IPS-NIHi11 (cell line): ENCODE data around the gene GAS6.
"Not testable (repeated sequence)": the region's sequence is repeated elsewhere in the genome, so short reads cannot be mapped to it uniquely, and the experiment has no call there.

Experiments
- DNase-seq: peaks from one replicate; pipeline ENCODE4 v3.0.0; 2012; ENCODE audit warnings: mixed read lengths, low spot score

Gene GAS6

DNA sequence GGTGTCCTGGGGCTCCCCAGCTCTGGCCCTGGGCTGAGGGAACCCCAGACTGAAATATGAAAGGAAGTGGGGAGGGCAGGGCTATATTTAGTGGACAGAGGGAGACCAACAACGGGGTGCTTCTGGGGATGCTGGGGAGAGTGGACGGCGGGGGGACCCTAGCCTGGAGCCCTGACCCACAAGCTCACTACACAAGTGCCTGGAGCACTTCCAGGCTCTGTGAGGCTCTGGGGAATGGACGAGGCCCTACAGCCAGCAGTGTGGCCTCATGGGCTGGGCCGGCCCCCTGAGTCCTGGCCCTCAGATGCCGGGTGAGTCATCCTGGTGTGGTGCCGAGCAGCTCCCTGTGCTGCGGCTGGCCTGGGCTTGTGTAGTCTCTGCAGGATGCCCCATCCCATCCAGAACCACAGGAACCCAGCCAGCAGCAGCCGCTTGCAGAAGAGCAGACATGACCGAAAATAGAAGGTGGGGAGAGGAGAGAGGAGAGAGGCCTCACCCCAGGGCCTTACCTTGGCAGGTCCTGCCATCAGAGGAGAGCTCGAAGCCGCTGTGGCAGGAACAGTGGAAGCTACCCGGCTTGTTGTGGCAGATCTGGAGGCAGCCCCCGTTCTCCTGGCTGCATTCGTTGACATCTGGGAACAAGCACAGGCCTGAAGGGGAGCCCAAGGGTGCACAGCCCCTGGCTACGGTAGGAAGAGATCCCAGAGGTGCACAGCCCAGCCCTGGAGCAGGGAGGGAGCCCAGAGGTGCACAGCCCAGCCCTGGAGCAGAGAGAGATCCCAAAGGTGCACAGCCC is 26.1 kb downstream of the GAS6 start:
- DNase-seq: peak; percentile 80

DNA sequence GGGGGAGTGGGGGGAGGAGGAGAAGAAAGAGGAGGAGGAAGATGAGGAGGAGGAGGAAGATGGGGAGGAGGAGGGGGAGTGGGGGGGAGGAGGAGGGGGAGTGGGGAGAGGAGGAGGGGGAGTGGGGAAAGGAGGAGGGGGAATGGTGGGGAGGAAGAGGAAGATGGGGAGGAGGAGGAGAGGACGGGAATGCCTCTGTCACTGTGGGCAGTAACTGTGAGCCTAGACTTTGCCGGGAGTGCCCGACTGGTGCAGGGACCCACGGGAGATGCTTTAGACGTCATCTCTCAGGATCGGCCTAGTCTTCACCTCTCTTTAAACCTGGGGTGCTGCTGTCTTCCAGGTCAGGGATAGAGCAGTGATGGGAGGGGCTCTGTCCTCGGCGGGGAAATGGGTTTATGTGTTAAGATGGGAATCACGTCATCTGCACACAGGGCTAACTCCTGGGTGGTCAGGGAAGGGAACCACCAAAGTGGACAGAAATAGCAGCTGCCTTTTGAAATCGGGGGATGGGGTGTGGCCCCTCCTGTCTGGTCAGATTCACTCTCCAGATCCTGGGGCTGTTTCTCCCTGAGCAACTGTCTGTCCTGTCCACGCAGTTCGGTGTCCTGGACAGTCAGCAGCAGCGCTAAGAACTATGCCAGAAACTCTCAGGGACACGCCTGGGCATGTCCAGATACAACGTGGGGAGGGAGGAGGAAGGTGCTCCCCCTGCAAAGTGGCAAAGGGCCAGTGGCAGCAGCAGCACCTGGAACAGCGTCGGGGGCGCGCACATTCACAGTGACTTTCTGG is 26.9 kb downstream of the GAS6 start:
- no peak for DNase-seq

GRCh38 chr13:113835461-113836270 is 28.2 kb downstream of the GAS6 start:
- DNase-seq: no peak

DNA sequence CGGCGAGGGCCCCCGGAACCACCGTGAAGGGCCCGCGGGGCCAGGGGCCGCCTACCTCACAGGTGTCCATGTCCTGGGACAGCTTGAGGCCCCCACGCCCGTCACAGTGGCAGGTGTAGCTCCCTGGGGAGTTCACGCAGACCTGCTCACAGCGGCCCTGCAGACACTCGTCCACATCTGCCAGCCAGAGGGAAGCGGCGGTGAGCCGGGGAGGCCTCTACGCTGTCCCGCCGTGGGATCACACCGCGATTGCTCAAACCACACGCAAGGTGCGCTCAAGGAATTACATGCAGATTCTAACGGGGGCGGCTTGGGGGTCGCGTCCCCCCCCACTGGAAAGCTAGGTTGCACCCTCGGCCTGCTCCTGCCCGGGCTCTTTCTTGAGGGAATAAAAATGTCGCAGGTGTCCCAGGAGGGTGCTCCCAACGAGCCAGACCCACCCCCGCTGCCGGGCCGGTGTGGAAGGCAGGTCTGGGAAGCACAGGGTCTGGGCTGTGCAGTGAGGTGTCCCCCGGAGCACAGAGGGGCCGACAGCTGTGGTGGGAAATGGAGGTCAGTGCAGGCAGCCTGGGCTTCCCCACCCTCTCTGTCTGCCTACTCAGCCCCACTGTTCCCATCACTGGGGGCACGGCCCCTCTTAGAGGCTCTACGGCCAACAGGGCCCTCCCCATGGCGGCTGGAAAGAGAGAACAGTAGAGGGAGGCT is 29.2 kb downstream of the GAS6 start:
- no peak for DNase-seq

DNA sequence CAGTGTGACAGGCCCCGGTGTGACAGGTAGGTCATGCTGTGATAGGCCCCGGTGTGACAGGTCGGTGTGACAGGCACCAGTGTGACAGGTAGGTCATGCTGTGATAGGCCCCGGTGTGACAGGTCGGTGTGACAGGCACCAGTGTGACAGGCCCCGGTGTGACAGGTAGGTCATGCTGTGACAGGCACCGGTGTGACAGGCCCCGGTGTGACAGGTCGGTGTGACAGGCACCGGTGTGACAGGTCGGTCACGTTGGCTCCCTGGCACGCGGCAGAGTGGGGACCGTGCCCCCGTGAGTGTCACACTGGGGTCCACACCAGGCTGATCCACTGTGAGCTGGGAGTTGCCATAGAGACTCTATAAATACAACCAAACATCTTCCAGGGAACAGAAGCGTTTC is 29.9 kb downstream of the GAS6 start:
- not testable (repeated sequence) for DNase-seq

DNA sequence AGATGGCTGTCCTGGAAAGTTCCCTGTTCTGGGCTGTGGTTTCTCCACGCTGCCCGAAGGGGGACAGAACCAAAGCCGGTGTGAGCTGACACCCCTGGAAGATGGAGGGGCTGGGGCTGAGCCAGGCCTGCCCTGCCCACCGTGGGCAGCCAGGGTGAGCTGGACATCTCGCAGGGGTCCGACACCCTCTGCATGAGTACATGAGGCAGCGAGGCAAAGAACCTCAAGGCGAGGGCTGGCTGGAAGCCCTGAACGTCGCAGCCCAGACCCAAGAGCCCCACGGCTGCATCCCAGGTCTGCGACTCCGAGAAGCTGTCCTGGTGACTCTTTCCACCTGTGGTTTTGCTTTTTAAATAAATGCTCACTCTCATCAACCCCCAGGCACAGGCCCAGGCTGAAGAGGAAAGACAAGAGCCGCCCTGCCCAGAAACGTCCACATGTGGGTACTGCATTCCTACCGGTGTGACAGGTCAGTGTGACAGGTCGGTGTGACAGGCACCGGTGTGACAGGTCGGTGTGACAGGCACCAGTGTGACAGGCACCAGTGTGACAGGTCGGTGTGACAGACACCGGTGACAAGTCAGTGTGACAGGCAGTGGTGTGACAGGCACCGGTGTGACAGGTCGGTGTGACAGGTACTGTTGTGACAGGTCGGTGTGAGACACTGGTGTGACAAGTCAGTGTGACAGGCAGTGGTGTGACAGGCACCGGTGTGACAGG is 30.6 kb downstream of the GAS6 start:
- no peak for DNase-seq

DNA sequence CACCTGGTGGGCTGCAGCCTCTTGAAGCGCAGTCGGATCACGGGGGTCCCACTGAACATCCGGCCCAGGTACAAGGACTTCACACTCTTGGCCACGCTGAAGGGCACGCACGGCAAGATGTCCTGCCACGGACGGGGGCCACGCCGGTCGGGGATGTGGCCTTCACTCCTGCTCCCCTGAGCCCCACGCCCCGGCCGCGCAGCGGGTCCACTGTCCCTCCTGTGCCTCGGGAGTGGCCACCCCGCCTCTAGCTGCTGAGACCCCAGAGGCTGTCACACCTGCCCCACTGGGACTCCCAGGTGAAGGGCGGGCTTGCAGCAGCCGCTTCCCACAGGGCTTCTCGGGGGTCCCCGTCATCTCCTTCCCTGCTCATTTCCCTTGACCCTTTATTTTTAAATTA is 31.2 kb downstream of the GAS6 start:
- no peak for DNase-seq

DNA sequence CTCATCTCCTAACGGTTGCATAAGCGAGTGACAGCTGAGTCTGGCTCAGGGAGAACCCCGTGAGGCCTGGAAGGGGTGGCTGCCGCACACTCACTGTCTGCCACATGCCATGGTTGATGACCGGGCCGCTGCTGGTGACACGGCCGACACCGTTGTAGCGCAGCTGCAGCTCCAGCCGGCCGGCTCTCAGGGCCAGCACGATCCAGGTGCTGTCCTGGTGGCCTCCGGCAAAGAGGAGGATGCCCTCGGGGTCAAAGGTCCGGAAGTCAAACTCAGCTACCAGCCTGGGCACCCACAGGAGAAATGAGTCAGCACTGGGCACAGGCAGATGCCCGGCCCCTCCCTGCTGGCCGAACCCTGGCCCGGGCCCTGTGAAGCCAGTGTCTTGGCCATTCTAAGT is 31.7 kb downstream of the GAS6 start:
- peak; percentile 14 for DNase-seq

- DNase-seq: no peak
Observed at GRCh38 chr13:113831061-113831460, 32.8 kb downstream of the GAS6 start.

- DNase-seq: not testable (repeated sequence)
Observed at GRCh38 chr13:113830426-113830950, 33.4 kb downstream of the GAS6 start.

DNA sequence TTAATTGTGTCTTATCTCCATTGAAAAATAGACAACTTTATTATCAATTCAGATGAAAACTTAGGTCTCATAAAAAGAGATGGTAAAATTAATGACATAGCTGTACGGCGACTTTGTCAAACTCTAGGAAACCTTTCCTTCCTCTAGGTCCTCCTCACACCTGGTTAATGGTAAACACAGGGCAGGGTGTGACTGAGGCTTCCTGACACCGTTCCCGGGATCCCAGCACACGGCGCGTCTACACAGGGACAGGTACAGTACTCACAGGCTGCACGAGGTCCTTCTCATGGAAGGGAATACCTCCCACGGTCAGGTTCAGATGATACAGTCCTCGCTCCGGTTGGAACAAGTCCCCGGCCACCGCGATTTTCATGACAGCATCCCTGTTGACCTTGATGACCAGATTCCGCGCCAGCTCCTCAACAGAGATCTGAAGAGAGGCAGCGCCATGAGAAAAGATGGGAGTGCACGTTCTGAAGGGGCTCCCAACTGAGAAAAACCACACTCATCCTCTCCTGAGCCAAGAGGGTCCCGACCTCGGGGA is 35.5 kb downstream of the GAS6 start:
- DNase-seq: no peak

GRCh38 chr13:113827021-113827420 is 36.9 kb downstream of the GAS6 start:
- no peak for DNase-seq

GRCh38 chr13:113826446-113826845 is 37.4 kb downstream of the GAS6 start:
- not testable (repeated sequence) for DNase-seq

DNA sequence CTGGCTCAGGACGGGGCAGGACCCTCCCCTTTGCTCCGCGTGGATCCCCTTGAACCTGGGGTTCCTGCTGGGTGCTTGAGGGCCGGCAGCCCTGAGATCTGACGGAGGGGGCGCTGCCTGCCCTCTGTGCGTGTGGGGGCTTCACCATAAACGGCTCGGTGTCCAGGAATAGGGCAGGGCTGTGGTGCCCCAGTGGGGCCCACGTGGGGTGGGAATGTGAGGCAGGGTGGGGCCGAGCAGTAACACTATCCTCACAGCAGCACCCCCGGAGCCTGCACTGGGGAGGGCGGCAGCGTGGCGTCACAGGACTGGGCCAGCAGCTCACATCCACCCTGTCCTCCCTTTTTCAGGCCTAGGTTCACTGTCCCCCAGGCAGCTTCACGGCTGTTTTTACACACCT is 38.0 kb downstream of the GAS6 start:
- peak; percentile 33 for DNase-seq

- DNase-seq: no peak
Observed at GRCh38 chr13:113823771-113824170, 40.1 kb downstream of the GAS6 start.

DNA sequence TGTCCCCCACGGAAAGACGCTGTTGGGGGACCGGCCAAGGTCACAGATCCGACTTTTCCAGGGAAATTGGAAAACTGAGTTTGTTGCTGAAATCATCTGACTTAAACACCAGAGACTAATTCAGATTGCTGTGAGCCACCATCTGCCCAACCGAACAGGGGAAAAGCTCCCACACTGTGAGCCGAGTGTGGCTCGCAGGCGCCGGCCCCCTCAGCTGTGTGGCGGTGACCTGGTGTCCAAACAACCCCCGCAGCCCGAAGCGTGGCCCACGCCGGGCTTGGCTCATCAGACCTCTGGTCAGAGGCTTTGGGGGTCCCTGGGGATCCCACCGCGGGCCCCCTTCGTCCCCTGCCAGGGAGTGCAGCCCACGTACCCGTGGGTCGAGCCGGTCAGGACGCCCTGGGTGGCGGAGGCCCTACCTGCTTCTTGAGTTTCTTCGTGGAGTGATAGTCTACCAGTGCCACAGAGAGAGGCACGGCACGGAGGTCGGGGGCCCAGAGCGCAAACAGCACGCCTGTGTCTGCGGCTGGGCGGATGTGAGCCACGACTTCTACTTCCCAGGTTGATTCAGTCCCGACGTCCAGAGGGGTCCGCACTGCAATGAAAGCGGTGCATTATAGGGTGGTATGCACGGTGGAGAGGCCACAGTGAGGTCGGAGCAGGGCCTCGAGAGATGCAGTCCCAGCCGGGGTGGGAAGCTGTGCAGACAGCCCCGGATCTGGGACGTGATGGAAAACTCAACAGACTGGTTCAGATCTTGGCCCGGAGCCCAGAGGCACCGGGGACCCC is 40.7 kb downstream of the GAS6 start:
- no peak for DNase-seq

DNA sequence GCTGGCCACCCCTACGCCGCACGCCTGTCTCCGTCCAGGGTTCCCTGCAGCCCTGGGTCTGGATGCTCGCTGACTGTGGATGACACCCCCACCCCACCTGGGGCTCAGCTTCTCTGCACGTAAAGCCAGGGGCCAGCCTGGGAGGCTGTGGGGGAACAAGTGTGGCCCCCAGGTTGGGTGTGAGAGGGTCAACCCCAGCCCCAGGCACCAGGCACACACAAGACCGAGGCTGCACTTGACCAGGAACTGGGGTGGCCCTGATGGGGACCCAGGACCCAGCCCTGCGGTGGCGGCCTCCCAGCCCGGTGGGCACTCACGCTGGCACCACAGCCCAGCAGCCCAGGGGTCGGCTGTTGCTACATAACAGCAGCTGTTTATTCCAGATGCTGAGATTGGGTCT is 41.6 kb downstream of the GAS6 start:
- no peak for DNase-seq

DNA sequence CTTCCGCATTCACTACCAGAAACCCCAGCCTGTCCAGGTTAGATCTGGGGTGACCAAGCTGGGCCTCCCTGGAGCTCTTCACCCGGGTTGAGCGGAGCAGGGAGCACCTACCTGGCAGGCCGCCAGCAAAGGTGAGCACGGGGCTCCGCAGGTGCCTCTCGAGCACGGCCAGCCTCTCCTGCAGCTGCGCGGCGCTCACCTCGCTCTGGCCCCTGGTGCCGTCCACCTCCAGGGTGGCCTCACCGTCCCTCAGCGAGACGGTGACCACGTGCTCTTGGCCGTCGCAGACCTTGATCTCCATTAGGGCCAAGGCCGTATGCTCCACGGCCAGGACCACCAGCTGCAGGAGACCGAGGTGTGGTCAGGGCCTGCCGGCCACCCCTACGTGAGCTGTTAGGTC is 42.0 kb downstream of the GAS6 start:
- no peak for DNase-seq

GRCh38 chr13:113820813-113821651 is 42.8 kb downstream of the GAS6 start:
- DNase-seq: no peak
